Left cardiac atrium (tissue), 4 donors: ENCODE data around the gene TNN. TPM values are rescaled to one million over a fixed set of nuclear protein-coding genes. Genes with fewer than 3 reads are reported as not detected.

Source experiments
- ATAC-seq, 2 donors: fragments of 200-7000 bp; cut with Tn5 transposase; one replicate each; pipeline ENCODE4 v1.9.1; 2020; ENCODE audit warnings: mild to moderate bottlenecking in 2 of 2, moderate library complexity in 2 of 2
- DNase-seq: peaks from one replicate; pipeline ENCODE4 v3.0.0-alpha.2; 2020
- intact Hi-C, 2 donors: fragments of 100-400 bp; cut with DNase I; formaldehyde crosslinking; loops; one replicate each; pipeline versions ENCODE4 v1.14.1 to v1.15.1; 2022 to 2023
- total RNA-seq, 2 donors: library from RNA; stranded (reverse); fragmentation: NEBNext Ultra II Directional; extraction: Animal tissue kit (Norgen Biotek cat#: 25700); gene quantifications; one replicate each; pipeline ENCODE4 v1.2.1, GENCODE V29; 2021
- donor health status: DM: no; HTN: yes; CAD: no.
- donor health status: DM: no; HTN: yes; CAD: no; lungs with severe emphysema.
- donor health status: DM: yes; HTN: yes; CAD: no.
- donor health status: Dilated cardiomyopathy.

TNN gene
- total RNA-seq, 2 donors from 2014 or later = 0.18 to 0.76 TPM

- no peak for ATAC-seq
- intact Hi-C loops = no loop called here
- DNase-seq = no peak
These were observed 4.8 kb upstream of the TNN start for GRCh38 chr1:175062858-175063257.

DNA sequence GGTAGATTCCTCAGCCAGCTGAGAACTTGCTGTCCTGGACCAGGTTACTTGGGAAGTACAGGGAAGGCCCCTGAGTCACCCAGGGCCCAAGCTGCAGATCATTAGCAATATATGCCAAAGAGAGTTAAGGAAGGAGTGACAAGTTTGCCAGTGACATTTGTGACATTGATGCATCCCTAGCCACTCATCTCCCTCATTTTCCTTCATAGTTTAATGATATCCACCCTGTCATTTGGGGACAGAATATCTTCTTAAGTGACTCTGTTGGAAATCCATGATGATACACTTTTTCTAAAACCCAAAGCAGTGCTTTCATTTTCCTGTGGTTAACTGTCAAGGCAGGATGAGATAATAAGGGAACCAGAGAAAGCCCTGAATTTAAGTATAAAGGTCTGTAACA lies 3.2 kb downstream of the TNN start:
- no peak for DNase-seq
- intact Hi-C loops = no loop called here
- ATAC-seq = no peak

GRCh38 chr1:175071276-175071943 lies 3.8 kb downstream of the TNN start:
- intact Hi-C loops = no loop called here
- DNase-seq (no peak), ATAC-seq (no peak)

DNA sequence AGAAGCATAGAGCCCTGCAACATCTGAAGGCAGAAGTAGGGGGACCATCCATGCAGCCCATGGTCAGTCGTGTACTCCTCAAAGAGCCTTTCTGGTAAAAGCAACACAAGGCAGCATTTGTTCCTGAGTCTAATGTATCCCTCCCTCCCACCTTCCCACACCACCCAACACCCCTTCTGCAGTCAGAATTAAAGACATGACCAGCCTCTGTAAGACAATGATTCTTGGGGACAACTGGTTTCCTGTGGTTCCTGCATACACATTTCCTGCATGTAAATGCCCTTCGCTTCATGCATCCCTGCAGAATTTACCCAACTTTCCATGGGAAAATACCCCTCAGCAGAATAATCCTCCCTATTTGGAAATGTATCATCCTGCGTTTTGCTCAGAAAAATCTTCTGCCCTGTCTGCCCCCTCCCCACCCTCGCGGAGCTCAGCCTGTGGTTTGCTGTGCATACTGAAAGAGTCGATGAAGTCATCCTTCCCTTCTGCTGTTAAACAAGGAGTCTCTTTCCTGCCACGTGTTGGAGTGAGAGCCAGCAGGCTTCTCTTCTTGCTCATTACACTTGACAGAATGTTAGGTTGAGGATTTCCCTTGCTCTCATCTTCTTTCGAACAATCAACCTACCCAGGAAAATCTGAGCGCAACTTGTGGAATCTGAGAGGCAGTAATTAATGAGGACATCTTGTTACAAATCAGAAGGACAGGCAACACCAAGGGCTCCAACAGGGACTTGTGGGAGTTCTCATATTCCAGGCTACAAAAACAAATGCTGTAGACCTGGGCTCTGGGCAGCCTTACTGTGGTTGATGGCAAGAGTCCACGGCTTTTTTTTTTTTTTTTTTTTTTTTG lies 4.7 kb downstream of the TNN start:
- intact Hi-C loops = no loop called here
- DNase-seq = peak; percentile 32
- peak; percentile 77 to 90 for ATAC-seq

GRCh38 chr1:175073061-175073460 lies 5.4 kb downstream of the TNN start:
- DNase-seq (no peak), ATAC-seq (peak; percentile 38 to 64)
- intact Hi-C loops = no loop called here

DNA sequence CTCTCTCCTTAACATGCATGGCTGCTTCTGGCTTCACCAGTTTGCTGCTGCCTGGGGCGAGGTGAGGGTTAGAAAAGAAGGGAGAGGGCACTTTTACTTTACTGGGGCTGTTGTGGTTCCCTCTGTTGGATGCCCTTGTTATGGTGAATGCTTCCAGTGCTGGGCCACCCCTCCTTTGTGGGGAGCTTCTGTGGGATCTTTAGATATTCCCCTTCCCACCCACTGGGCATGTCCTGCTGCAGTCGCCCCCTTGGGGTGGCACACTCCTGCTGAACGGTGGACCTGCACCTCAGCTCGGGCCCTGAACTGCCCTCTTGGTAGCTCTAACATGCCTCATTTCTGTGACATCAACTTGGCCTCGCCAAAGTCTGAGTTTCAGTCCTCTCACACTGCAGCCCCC lies 6.0 kb downstream of the TNN start:
- ATAC-seq = no peak
- intact Hi-C loops = no loop called here
- no peak for DNase-seq

GRCh38 chr1:175075572-175076568 lies 8.2 kb downstream of the TNN start:
- DNase-seq (no peak), ATAC-seq (no peak)
- intact Hi-C loops = no loop called here

GRCh38 chr1:175077356-175078030 lies 9.9 kb downstream of the TNN start:
- ATAC-seq (no peak), DNase-seq (no peak)
- intact Hi-C loops = no loop called here

GRCh38 chr1:175078629-175079028 lies 11.0 kb downstream of the TNN start:
- no peak for DNase-seq
- intact Hi-C loops = no loop called here
- no peak for ATAC-seq

DNA sequence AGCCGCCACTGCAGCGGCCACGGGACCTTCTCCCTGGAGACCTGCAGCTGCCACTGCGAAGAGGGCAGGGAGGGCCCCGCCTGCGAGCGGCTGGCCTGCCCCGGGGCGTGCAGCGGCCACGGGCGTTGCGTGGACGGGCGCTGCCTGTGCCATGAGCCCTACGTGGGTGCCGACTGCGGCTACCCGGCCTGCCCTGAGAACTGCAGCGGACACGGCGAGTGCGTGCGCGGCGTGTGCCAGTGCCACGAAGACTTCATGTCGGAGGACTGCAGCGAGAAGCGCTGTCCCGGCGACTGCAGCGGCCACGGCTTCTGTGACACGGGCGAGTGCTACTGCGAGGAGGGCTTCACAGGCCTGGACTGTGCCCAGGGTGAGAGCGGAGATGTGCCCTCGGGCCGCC lies 11.7 kb downstream of the TNN start:
- ATAC-seq = no peak
- DNase-seq = no peak
- intact Hi-C loops = no loop called here

GRCh38 chr1:175080030-175080429 lies 12.4 kb downstream of the TNN start:
- intact Hi-C loops = no loop called here
- ATAC-seq = no peak
- no peak for DNase-seq

DNA sequence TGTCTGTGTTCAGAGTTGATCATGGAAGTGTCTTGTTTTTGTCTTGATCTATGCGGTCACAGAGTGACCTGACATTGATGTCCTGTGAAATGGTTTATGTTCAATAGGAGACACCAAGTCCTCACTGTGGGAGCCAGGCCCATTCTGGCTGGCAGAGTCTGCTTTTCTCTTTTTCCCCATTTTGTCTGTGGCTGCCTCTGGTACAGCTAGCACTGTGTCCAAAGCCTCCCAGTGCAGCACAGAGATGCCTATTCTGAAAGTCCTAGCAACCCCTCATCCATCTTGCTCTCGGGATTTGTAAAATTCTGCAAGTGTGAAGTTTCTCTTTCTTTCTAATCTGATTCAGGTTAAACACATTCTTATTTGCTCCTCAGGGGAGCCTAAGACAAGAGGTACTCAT lies 14.3 kb downstream of the TNN start:
- ATAC-seq (no peak), DNase-seq (no peak)
- intact Hi-C loops = no loop called here

GRCh38 chr1:175088525-175088951 lies 20.9 kb downstream of the TNN start:
- DNase-seq = no peak
- ATAC-seq = peak in 1 of 2 donors; percentile 53
- intact Hi-C loops = no loop called here

DNA sequence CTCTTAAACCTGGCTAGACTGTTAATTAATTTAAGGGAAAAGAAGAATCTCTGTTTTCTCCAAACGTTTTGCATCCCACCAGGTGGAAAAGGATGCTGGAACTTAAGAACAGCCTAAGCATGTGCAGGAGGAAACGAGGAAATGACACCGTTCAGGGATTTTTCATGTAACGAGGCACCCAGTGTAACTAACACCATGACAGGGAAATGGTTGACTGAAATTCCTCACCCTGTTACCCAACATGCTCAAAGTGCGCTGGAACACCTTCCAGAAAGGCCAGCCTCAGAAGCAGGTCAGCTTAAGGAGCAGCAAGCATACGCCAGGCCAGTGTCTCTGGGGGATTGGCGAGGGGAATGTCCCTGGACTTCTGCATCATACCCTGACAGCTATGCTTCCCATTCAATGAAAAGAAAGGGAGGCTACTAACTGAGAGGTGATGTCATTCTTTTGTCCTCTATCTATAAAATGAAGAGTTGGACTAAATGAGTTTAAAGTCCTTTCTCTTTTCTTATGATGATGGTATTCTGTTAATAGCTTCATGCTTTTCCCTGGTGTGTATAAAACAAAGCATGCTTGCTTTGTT lies 21.6 kb downstream of the TNN start:
- ATAC-seq (peak in 1 of 2 donors; percentile 38), DNase-seq (no peak)
- intact Hi-C loops = no loop called here

- peak; percentile 30 for DNase-seq
- peak; percentile 76 to 79 for ATAC-seq
- intact Hi-C loops = no loop called here
These were observed 23.1 kb downstream of the TNN start for GRCh38 chr1:175090780-175091179.

GRCh38 chr1:175094626-175095025 lies 27.0 kb downstream of the TNN start:
- ATAC-seq (no peak), DNase-seq (no peak)
- intact Hi-C loops = no loop called here

- ATAC-seq (no peak), DNase-seq (no peak)
- intact Hi-C loops = no loop called here
These were observed 27.4 kb downstream of the TNN start for GRCh38 chr1:175095069-175095468.

DNA sequence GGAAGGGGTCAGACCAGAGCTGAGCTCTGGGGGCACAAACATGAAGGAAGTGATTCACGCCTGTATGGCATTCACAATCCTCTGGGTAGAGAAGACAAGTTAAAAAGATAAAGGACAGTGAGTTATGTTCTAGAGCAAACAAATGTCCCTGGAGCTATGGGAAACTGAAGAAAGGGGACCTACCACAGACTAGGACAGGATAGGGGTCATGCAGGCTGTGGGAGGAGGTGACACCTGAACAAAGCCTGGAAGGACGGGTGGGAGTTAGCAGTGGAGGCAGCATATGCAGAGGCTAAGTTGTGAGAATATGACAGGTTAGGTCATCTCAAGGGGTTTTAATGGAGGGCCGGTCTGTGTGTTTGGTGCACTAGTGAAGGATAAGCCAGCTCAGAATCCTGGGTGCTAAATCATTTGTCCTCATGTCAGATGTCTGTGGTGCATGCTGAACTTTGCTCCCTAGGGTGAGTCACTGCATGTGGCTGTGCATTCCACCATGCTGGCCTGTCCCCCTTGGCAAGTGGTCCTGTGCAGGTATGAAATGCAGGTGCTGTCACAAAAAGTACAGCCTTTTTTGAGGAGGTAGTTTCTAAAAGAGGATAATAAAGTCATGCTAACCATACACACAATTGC lies 28.5 kb downstream of the TNN start:
- no peak for DNase-seq
- intact Hi-C loops = no loop called here
- ATAC-seq = no peak
